Chondrocyte (in vitro differentiated cells): ENCODE results near the gene SLC7A1. TPM values are rescaled to one million over a fixed set of nuclear protein-coding genes. Genes with fewer than 3 reads are reported as not detected.

Experiments
- DNase-seq: peaks from one replicate; pipeline ENCODE4 v3.0.0; 2021; ENCODE audit warnings: mixed read lengths, low spot score
- H3K27ac Mint-ChIP-seq: one replicate; pipeline ENCODE4 v1.8.0; 2021; ENCODE audit warnings: mild to moderate bottlenecking, moderate library complexity, mixed read lengths; ENCODE audit not compliant: unreplicated experiment
- H3K27me3 Mint-ChIP-seq: 2 replicates; pipeline ENCODE4 v1.8.0; 2021; ENCODE audit warnings: low read depth, mixed read lengths
- H3K36me3 Mint-ChIP-seq: 2 replicates; pipeline ENCODE4 v1.8.0; 2021; ENCODE audit warnings: low read depth, mixed read lengths
- H3K4me1 Mint-ChIP-seq: 2 replicates; pipeline ENCODE4 v1.8.0; 2021; ENCODE audit warnings: low read depth, mild to moderate bottlenecking, mixed read lengths
- H3K4me3 Mint-ChIP-seq: one replicate; pipeline ENCODE4 v1.8.0; 2021; ENCODE audit warnings: mild to moderate bottlenecking, moderate library complexity, mixed read lengths; ENCODE audit not compliant: unreplicated experiment
- H3K9me3 Mint-ChIP-seq: 2 replicates; pipeline ENCODE4 v1.8.0; 2021; ENCODE audit warnings: low read depth, mixed read lengths
- total RNA-seq: library from RNA; stranded (reverse); gene quantifications from 3 replicates; pipeline ENCODE4 v1.2.1, GENCODE V29; 2021
- TF ChIP-seq, protein P1 (sequence below): fragments of 200-600 bp; sonication (generic); IDR thresholded peaks from 2 replicates; pipeline ENCODE4 v1.5.0; 2021; ENCODE audit warnings: antibody characterized with exemption, mild to moderate bottlenecking, moderate library complexity

The SLC7A1 gene
- total RNA-seq, 1 donor from 2014 or later = 111 TPM

DNA sequence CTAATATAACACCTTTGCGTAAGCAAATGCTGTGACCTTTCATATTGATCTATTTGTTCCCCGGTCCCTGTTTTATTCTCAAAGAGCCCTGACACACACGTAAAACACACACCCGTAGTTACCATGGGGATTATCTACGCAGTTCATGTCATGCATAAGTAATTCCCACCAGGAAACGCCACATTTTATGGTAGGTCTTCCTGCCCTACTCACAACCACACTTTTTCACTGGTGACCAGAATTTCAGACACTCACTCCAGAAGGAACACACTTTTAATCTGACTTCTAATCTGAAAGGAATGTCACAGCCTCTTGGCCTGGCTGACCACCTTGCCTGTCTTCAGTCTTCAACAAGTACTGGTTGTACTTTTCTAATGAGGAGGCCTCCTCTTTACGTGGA lies 46.8 kb downstream of the SLC7A1 start:
- H3K27ac Mint-ChIP-seq = no peak overlapping the region
- H3K4me1 Mint-ChIP-seq = peaks cover 26% of the 10 kb centered on the region
- H3K4me3 Mint-ChIP-seq = no peak overlapping the region
- no peak for DNase-seq
- H3K36me3 Mint-ChIP-seq = peaks cover 37% of the 10 kb centered on the region
- H3K27me3 Mint-ChIP-seq = no peaks in the 10 kb centered on the region
- TF ChIP-seq, protein P1, sequence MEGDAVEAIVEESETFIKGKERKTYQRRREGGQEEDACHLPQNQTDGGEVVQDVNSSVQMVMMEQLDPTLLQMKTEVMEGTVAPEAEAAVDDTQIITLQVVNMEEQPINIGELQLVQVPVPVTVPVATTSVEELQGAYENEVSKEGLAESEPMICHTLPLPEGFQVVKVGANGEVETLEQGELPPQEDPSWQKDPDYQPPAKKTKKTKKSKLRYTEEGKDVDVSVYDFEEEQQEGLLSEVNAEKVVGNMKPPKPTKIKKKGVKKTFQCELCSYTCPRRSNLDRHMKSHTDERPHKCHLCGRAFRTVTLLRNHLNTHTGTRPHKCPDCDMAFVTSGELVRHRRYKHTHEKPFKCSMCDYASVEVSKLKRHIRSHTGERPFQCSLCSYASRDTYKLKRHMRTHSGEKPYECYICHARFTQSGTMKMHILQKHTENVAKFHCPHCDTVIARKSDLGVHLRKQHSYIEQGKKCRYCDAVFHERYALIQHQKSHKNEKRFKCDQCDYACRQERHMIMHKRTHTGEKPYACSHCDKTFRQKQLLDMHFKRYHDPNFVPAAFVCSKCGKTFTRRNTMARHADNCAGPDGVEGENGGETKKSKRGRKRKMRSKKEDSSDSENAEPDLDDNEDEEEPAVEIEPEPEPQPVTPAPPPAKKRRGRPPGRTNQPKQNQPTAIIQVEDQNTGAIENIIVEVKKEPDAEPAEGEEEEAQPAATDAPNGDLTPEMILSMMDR = no peak
- no peaks in the 10 kb centered on the region for H3K9me3 Mint-ChIP-seq

- H3K36me3 Mint-ChIP-seq = peaks cover 27% of the 10 kb centered on the region
- no peaks in the 10 kb centered on the region for H3K27me3 Mint-ChIP-seq
- no peak for DNase-seq
- peaks cover 38% of the 10 kb centered on the region for H3K4me1 Mint-ChIP-seq
- TF ChIP-seq, protein P1 = no peak
- no peak overlapping the region for H3K27ac Mint-ChIP-seq
- no peaks in the 10 kb centered on the region for H3K9me3 Mint-ChIP-seq
- no peak overlapping the region for H3K4me3 Mint-ChIP-seq
Measured at GRCh38 chr13:29547153-29547552, 48.3 kb downstream of the SLC7A1 start.

GRCh38 chr13:29546662-29547061 lies 48.8 kb downstream of the SLC7A1 start:
- peaks cover 27% of the 10 kb centered on the region for H3K36me3 Mint-ChIP-seq
- H3K27ac Mint-ChIP-seq = no peak overlapping the region
- H3K4me1 Mint-ChIP-seq = peaks cover 38% of the 10 kb centered on the region
- no peaks in the 10 kb centered on the region for H3K9me3 Mint-ChIP-seq
- no peak for DNase-seq
- no peak overlapping the region for H3K4me3 Mint-ChIP-seq
- H3K27me3 Mint-ChIP-seq = no peaks in the 10 kb centered on the region
- TF ChIP-seq, protein P1 = no peak

GRCh38 chr13:29545988-29546387 lies 49.5 kb downstream of the SLC7A1 start:
- DNase-seq = no peak
- TF ChIP-seq, protein P1 = no peak
- Mint-ChIP-seq H3K36me3 (peaks cover 31% of the 10 kb centered on the region), H3K27me3 (no peaks in the 10 kb centered on the region), H3K4me3 (no peak overlapping the region), H3K4me1 (peaks cover 35% of the 10 kb centered on the region), H3K9me3 (no peaks in the 10 kb centered on the region), H3K27ac (no peak overlapping the region)

- H3K27ac Mint-ChIP-seq = peak overlapping the region; percentile 49
- H3K27me3 Mint-ChIP-seq = no peaks in the 10 kb centered on the region
- H3K9me3 Mint-ChIP-seq = no peaks in the 10 kb centered on the region
- peaks cover 16% of the 10 kb centered on the region for H3K36me3 Mint-ChIP-seq
- TF ChIP-seq, protein P1 = no peak
- H3K4me3 Mint-ChIP-seq = no peak overlapping the region
- H3K4me1 Mint-ChIP-seq = peaks cover 36% of the 10 kb centered on the region
- DNase-seq = no peak
Measured at GRCh38 chr13:29543230-29544215, 52.0 kb downstream of the SLC7A1 start.
